Aorta (tissue), 4 donors: Measurements from ENCODE around the gene UGDH. TPM values are rescaled to one million over a fixed set of nuclear protein-coding genes. Genes with fewer than 3 reads are reported as not detected.

Experiments
- polyA plus RNA-seq, 2 donors: library from polyadenylated mRNA; stranded (reverse); fragments of 200-250 nt; gene quantifications; one replicate each; pipeline ENCODE4 v1.2.3, GENCODE V29; 2013
- total RNA-seq, 2 donors: library from RNA; stranded (reverse); fragmentation: NEBNext Ultra II Directional; extraction: Animal tissue kit (Norgen Biotek cat#: 25700); gene quantifications; one replicate each; pipeline ENCODE4 v1.2.1, GENCODE V29; 2021
- donor health status: healthy with polysubstance abuse.
- donor health status: Bipolar disorder and iron deficiency.
- donor health status: DM: no; HTN: no; CAD: no.
- donor health status: DM: yes; HTN: yes; CAD: no.

The UGDH gene
- total and polyA plus RNA-seq, 4 donors = 16.8 to 116 (median 54.2) TPM

Other genes with a start within 250 kb of the UGDH start
- gene RFC1, start 161.1 kb downstream of the UGDH start, total RNA-seq = 10 to 100 TPM; 36.3 to 58.3 TPM
- 10 to 100 TPM; 13.0 to 14.1 TPM for gene RFC1, start 161.1 kb downstream of the UGDH start, polyA plus RNA-seq
- not detected for gene KLB, start 120.5 kb downstream of the UGDH start, total RNA-seq
- under 1 TPM in 1 of 2 donors, not detected in 1; 0.13 TPM for gene KLB, start 120.5 kb downstream of the UGDH start, polyA plus RNA-seq
- 1,000 to 10,000 TPM; 1,118 to 1,464 TPM for gene RPL9, start 68.5 kb downstream of the UGDH start, total RNA-seq
- gene RPL9, start 68.5 kb downstream of the UGDH start, polyA plus RNA-seq = 1,000 to 10,000 TPM; 2,360 to 6,864 TPM
- 10 to 100 TPM in 1 of 2 donors, 1 to 10 TPM in 1; 5.9 to 12.6 TPM for gene LIAS, start 68.4 kb downstream of the UGDH start, total RNA-seq
- 10 to 100 TPM in 1 of 2 donors, 1 to 10 TPM in 1; 5.4 to 18.4 TPM for gene LIAS, start 68.4 kb downstream of the UGDH start, polyA plus RNA-seq
- gene SMIM14, start 111.4 kb upstream of the UGDH start, total RNA-seq = 10 to 100 TPM; 68.5 to 72.1 TPM
- gene SMIM14, start 111.4 kb upstream of the UGDH start, polyA plus RNA-seq = 10 to 100 TPM; 28.5 to 44.1 TPM
- gene UBE2K, start 170.7 kb upstream of the UGDH start, total RNA-seq = 10 to 100 TPM; 56.8 to 59.5 TPM
- gene UBE2K, start 170.7 kb upstream of the UGDH start, polyA plus RNA-seq = 10 to 100 TPM; 26.5 to 30.6 TPM